Uterus (tissue), 2 donors: ENCODE data around the gene COX6A2.
"Not testable (repeated sequence)": the region's sequence is repeated elsewhere in the genome, so short reads cannot be mapped to it uniquely, and the experiment has no call there.

Experiments
- CTCF ChIP-seq, 4 experiments: fragments of 200-600 bp in 2 of 4; fragments of 450-650 bp in 2 of 4; sonication (generic) in 2 of 4; IDR thresholded peaks; one replicate each; pipeline ENCODE4 v1.5.1; 2016 to 2019; ENCODE audit warnings: antibody characterized with exemption in 4 of 4, mild to moderate bottlenecking in 2 of 4, moderate library complexity in 1 of 4
- POLR2A ChIP-seq, 2 donors: fragments of 450-650 bp; IDR thresholded peaks; one replicate each; pipeline ENCODE4 v1.6.1; 2016; ENCODE audit warnings: antibody characterized with exemption in 2 of 2, mild to moderate bottlenecking in 1 of 2, moderate library complexity in 1 of 2

- TF ChIP-seq CTCF, POLR2A (IDR thresholded peaks at IDR 0.05): not testable (repeated sequence)
Observed at GRCh38 chr16:31439023-31439422, 10.9 kb upstream of the COX6A2 start.
